Colonic mucosa (tissue), 4 donors: ENCODE data around the gene RNF43. TPM values are rescaled to one million over a fixed set of nuclear protein-coding genes. Genes with fewer than 3 reads are reported as not detected.

Source experiments
- DNase-seq: peaks from one replicate; pipeline ENCODE4 v3.0.0-alpha.2; 2020
- H3K27ac ChIP-seq: fragments of 200-600 bp; one replicate; pipeline ENCODE4 v1.8.0; 2021
- H3K27me3 ChIP-seq: fragments of 200-600 bp; one replicate; pipeline ENCODE4 v1.8.0; 2021
- H3K36me3 ChIP-seq: fragments of 200-600 bp; one replicate; pipeline ENCODE4 v1.8.0; 2021
- H3K4me1 ChIP-seq: fragments of 200-600 bp; one replicate; pipeline ENCODE4 v1.8.0; 2021; ENCODE audit warnings: mild to moderate bottlenecking
- H3K4me3 ChIP-seq: fragments of 200-600 bp; one replicate; pipeline ENCODE4 v1.8.0; 2021
- H3K9ac ChIP-seq, 2 donors: one replicate each; pipeline ENCODE4 v1.7.0; 2013; ENCODE audit warnings: control low read depth in 2 of 2, low read depth in 2 of 2, low read length in 2 of 2
- H3K9me3 ChIP-seq: fragments of 200-600 bp; one replicate; pipeline ENCODE4 v1.8.0; 2021
- intact Hi-C: fragments of 100-400 bp; cut with DNase I; formaldehyde crosslinking; loops from one replicate; pipeline ENCODE4 v1.14.1; 2022
- total RNA-seq, 2 donors: library from RNA; stranded (reverse); fragmentation: NEBNext Ultra II Directional in 1 of 2; extraction: Animal tissue kit (Norgen Biotek cat#: 25700) in 1 of 2; gene quantifications; one replicate each; pipeline ENCODE4 v1.2.1, GENCODE V29; 2021
- TF ChIP-seq, protein P1 (sequence below): fragments of 200-600 bp; IDR thresholded peaks from one replicate; pipeline ENCODE4 v1.8.0; 2022; ENCODE audit warnings: antibody characterized with exemption, mild to moderate bottlenecking
- donor health status: healthy.
- donor health status: DM: no; HTN: no; CAD: no.
- donor health status: DM: no; HTN: no; CAD: no.

The RNF43 gene
- total RNA-seq, 2 donors from 2014 or later = 38.5 to 51.2 TPM

DNA sequence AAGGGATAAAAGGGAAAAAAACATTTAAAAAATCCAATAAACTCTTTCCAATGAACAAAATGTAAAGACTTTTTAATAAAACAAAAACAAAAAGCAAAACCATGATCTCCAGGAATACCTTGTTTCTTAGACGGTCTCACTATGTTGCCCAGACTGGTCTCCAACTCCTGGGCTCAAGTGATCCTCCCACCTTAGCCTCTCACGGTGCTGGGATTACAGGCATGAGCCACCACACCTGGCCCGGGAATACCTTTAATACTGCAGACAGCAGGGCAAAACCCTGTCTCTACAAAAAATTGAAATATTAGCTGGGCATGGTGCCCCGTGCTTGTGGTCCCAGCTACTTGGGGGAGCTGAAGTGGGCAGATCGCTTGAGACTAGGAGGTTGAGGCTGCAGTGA is 7.9 kb downstream of the RNF43 start:
- H3K9me3 ChIP-seq = no peaks in the 10 kb centered on the region
- H3K9ac ChIP-seq = peak overlapping the region in 1 of 2 donors; percentile 41
- no peaks in the 10 kb centered on the region for H3K27me3 ChIP-seq
- TF ChIP-seq, protein P1, sequence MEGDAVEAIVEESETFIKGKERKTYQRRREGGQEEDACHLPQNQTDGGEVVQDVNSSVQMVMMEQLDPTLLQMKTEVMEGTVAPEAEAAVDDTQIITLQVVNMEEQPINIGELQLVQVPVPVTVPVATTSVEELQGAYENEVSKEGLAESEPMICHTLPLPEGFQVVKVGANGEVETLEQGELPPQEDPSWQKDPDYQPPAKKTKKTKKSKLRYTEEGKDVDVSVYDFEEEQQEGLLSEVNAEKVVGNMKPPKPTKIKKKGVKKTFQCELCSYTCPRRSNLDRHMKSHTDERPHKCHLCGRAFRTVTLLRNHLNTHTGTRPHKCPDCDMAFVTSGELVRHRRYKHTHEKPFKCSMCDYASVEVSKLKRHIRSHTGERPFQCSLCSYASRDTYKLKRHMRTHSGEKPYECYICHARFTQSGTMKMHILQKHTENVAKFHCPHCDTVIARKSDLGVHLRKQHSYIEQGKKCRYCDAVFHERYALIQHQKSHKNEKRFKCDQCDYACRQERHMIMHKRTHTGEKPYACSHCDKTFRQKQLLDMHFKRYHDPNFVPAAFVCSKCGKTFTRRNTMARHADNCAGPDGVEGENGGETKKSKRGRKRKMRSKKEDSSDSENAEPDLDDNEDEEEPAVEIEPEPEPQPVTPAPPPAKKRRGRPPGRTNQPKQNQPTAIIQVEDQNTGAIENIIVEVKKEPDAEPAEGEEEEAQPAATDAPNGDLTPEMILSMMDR = no peak
- no peaks in the 10 kb centered on the region for H3K4me1 ChIP-seq
- no peak overlapping the region for H3K4me3 ChIP-seq
- no peaks in the 10 kb centered on the region for H3K36me3 ChIP-seq
- H3K27ac ChIP-seq = peak overlapping the region; percentile 9
- no peak for DNase-seq
- intact Hi-C loops = no loop called here

DNA sequence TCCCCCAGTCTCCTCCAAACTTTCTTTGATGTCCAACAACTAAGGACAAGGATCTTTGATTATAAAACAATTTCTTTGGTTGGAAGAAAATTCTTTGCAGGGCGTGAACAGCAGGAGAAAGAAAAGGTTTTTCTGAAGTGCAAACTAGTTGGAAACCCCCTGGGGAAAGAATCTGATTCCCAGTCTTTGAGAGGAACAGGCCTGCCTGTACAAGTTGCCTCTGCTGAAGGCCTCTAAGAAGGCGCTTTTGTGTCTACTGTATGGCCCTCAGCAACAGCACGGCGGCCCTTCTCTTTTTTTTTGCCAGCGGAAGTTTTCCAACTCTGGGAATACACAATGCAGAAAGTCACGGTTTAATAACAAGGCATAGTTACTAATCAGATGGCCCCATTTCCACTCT is 14.0 kb downstream of the RNF43 start:
- Histone ChIP-seq H3K4me1 (peaks cover 8% of the 10 kb centered on the region), H3K27me3 (no peaks in the 10 kb centered on the region), H3K36me3 (no peaks in the 10 kb centered on the region), H3K4me3 (no peak overlapping the region), H3K27ac (no peak overlapping the region), H3K9me3 (no peaks in the 10 kb centered on the region), H3K9ac (peak overlapping the region in 1 of 2 donors; percentile 38)
- intact Hi-C loops = no loop called here
- TF ChIP-seq, protein P1 = no peak
- DNase-seq = no peak

DNA sequence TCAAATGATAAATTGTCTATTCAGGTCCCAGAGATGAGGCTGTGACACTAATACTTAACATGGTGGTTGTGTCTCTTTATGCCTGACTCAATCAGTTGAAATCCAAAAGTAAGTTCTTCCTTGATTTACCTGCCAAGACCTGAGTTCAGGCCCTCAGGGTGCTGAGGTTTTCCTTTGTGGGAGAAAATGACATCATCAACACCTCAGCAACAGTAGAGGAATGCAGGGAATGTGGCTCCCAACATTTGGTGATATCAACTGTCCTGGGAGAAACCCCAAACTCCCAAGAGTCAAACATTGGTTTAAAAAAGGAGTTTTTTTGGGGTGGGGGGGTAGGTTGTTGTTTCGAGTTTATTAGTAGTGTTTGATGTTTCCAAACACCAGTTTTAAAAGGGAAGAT is 14.7 kb downstream of the RNF43 start:
- H3K9ac ChIP-seq = peak overlapping the region in 1 of 2 donors; percentile 38
- H3K4me1 ChIP-seq = peaks cover 8% of the 10 kb centered on the region
- TF ChIP-seq, protein P1 = no peak
- H3K27me3 ChIP-seq = no peaks in the 10 kb centered on the region
- intact Hi-C loops = no loop called here
- DNase-seq = no peak
- no peaks in the 10 kb centered on the region for H3K36me3 ChIP-seq
- peak overlapping the region; percentile 25 for H3K27ac ChIP-seq
- H3K9me3 ChIP-seq = no peaks in the 10 kb centered on the region
- no peak overlapping the region for H3K4me3 ChIP-seq

DNA sequence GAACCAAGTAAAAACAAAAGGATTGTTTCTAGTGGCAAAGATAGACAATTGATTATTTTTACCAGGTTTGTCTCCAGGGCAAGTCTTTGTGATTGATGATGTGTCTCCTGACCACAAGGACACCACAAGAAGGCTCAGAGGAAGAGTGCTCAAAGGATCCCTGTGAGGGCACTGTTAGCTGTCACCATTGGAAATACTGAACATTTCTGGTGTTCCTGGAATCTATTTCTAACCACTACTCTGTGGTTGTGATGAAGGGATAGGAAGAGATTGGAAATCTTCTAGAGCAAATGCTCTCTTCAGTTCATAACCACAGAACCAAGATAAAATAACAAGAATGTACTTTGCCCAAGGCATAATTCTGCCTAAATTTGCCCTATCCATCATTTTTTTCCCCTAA is 15.3 kb downstream of the RNF43 start:
- no peak for DNase-seq
- no peaks in the 10 kb centered on the region for H3K9me3 ChIP-seq
- peak overlapping the region; percentile 25 for H3K27ac ChIP-seq
- H3K36me3 ChIP-seq = no peaks in the 10 kb centered on the region
- peaks cover 9% of the 10 kb centered on the region for H3K4me1 ChIP-seq
- no peak overlapping the region for H3K4me3 ChIP-seq
- no peaks in the 10 kb centered on the region for H3K27me3 ChIP-seq
- TF ChIP-seq, protein P1 = no peak
- H3K9ac ChIP-seq = peak overlapping the region in 1 of 2 donors; percentile 43
- intact Hi-C loops = no loop called here

DNA sequence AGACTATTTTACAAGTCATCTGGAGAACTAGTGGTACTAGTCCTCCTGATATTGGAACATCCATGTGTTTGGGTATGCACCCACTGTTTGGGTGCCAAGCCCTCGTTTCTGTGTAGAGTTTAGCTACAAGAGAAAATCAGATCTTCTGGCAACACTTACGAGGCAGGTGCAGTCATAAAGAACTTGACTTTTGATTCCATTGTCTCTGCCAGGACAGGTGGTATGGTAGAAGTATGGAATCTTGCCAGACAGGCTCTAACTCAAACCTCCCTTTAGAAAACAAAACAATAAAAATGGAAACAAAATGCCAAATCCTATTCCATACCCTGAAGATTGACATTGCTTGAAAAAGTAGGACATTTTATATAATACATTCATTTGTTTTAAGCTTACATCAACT is 16.0 kb downstream of the RNF43 start:
- Histone ChIP-seq H3K4me3 (no peak overlapping the region), H3K9ac (peak overlapping the region in 1 of 2 donors; percentile 30), H3K27me3 (no peaks in the 10 kb centered on the region), H3K9me3 (no peaks in the 10 kb centered on the region), H3K27ac (peak overlapping the region; percentile 25), H3K4me1 (peaks cover 11% of the 10 kb centered on the region), H3K36me3 (no peaks in the 10 kb centered on the region)
- peak; percentile 66 for DNase-seq
- TF ChIP-seq, protein P1 = no peak
- intact Hi-C loops = no loop called here
